Parathyroid adenoma (tissue), 2 donors: ENCODE results near the gene MUS81.
A peak's percentile ranks its signal among the peaks of the same experiment; 100 is the strongest.

Experiments used
- H2AFZ ChIP-seq: fragments of 300-600 bp; sonication (generic); one replicate; pipeline ENCODE4 v1.7.0; 2017; ENCODE audit warnings: antibody characterized with exemption, mild to moderate bottlenecking
- H3K27ac ChIP-seq: fragments of 300-600 bp; sonication (generic); one replicate; pipeline ENCODE4 v1.7.0; 2017
- H3K27me3 ChIP-seq: fragments of 300-600 bp; sonication (generic); one replicate; pipeline ENCODE4 v1.7.0; 2017; ENCODE audit warnings: low read length; ENCODE audit not compliant: control insufficient read depth, insufficient read depth
- H3K36me3 ChIP-seq: fragments of 300-600 bp; sonication (generic); one replicate; pipeline ENCODE4 v1.7.0; 2017; ENCODE audit warnings: low read length; ENCODE audit not compliant: control insufficient read depth, insufficient read depth
- H3K4me1 ChIP-seq: fragments of 300-600 bp; sonication (generic); one replicate; pipeline ENCODE4 v1.7.0; 2017; ENCODE audit warnings: control low read depth
- H3K4me2 ChIP-seq: fragments of 300-600 bp; sonication (generic); one replicate; pipeline ENCODE4 v1.7.0; 2017; ENCODE audit warnings: low read length
- H3K4me3 ChIP-seq: fragments of 300-600 bp; sonication (generic); one replicate; pipeline ENCODE4 v1.7.0; 2017; ENCODE audit warnings: low read depth, low read length
- H3K79me2 ChIP-seq: fragments of 300-600 bp; sonication (generic); one replicate; pipeline ENCODE4 v1.7.0; 2017; ENCODE audit warnings: control low read depth
- H3K9ac ChIP-seq: fragments of 300-600 bp; sonication (generic); one replicate; pipeline ENCODE4 v1.7.0; 2017; ENCODE audit warnings: mild to moderate bottlenecking
- H3K9me3 ChIP-seq: fragments of 300-600 bp; sonication (generic); one replicate; pipeline ENCODE4 v1.7.0; 2017; ENCODE audit warnings: low read length; ENCODE audit not compliant: control insufficient read depth
- TF ChIP-seq, protein P1 (sequence below): fragments of 300-600 bp; sonication (generic); IDR thresholded peaks from one replicate; pipeline ENCODE4 v1.7.0; 2017; ENCODE audit warnings: antibody characterized with exemption, mild to moderate bottlenecking
- donor health status: primary hyperparathyroidism.

The MUS81 gene

DNA sequence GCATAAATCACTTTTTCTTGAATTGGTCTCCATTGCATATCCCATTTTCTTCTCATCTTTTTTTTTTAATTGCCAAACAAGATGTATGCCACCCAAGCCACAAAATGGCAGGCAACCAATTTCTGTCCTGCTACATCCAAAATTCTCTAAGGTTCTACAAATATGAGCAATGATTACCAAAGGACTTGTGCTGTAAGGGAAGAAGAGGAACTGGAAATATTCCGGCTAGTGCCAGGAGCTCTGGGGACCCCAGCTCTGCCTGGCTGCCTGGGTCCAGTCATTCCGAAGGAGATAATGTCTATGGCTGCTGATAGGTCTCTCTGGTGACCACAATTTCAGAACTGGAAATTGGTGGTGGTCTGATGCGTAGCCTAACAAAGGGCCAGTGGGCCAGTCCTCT is 43.5 kb upstream of the MUS81 start:
- Histone ChIP-seq H3K9ac (no peak overlapping the region), H3K4me2 (no peak overlapping the region), H2AFZ (no peak overlapping the region), H3K27me3 (no peaks in the 10 kb centered on the region), H3K27ac (no peak overlapping the region), H3K36me3 (no peaks in the 10 kb centered on the region), H3K79me2 (no peaks in the 10 kb centered on the region), H3K4me1 (peaks cover 5% of the 10 kb centered on the region), H3K4me3 (no peak overlapping the region), H3K9me3 (no peaks in the 10 kb centered on the region)
- TF ChIP-seq, protein P1, sequence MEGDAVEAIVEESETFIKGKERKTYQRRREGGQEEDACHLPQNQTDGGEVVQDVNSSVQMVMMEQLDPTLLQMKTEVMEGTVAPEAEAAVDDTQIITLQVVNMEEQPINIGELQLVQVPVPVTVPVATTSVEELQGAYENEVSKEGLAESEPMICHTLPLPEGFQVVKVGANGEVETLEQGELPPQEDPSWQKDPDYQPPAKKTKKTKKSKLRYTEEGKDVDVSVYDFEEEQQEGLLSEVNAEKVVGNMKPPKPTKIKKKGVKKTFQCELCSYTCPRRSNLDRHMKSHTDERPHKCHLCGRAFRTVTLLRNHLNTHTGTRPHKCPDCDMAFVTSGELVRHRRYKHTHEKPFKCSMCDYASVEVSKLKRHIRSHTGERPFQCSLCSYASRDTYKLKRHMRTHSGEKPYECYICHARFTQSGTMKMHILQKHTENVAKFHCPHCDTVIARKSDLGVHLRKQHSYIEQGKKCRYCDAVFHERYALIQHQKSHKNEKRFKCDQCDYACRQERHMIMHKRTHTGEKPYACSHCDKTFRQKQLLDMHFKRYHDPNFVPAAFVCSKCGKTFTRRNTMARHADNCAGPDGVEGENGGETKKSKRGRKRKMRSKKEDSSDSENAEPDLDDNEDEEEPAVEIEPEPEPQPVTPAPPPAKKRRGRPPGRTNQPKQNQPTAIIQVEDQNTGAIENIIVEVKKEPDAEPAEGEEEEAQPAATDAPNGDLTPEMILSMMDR: no peak

DNA sequence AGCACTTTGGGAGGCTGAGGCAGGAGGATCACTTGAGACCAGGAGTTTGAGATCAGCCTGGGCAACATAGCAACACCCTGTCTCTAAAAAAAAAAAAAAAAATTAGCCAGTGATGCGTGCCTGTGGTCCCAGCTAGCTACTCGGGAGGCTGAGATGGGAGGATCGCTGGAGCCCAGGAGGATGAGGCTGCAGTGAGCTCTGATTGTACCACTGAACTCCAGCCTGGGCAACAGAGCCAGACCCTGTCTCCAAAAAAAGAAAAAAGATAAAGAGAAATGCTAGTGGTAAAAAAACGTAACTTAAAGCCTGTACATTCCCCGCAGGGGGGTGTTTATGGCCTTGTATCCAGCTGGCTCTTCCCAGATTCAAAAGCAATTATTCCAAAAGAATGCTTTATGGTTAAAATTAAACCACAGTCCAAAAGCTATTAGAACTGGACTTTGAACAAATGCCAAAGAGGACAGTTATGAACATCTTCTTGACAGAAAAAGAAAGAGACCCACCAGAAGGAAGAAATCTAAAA is 42.9 kb upstream of the MUS81 start:
- no peak overlapping the region for H3K27ac ChIP-seq
- H3K9ac ChIP-seq: no peak overlapping the region
- H3K9me3 ChIP-seq: no peaks in the 10 kb centered on the region
- H3K4me2 ChIP-seq: peak overlapping the region; percentile 69
- H3K4me1 ChIP-seq: peaks cover 5% of the 10 kb centered on the region
- H3K27me3 ChIP-seq: no peaks in the 10 kb centered on the region
- peak overlapping the region; percentile 61 for H3K4me3 ChIP-seq
- no peaks in the 10 kb centered on the region for H3K79me2 ChIP-seq
- H2AFZ ChIP-seq: peak overlapping the region; percentile 62
- no peaks in the 10 kb centered on the region for H3K36me3 ChIP-seq
- TF ChIP-seq, protein P1: no peak

DNA sequence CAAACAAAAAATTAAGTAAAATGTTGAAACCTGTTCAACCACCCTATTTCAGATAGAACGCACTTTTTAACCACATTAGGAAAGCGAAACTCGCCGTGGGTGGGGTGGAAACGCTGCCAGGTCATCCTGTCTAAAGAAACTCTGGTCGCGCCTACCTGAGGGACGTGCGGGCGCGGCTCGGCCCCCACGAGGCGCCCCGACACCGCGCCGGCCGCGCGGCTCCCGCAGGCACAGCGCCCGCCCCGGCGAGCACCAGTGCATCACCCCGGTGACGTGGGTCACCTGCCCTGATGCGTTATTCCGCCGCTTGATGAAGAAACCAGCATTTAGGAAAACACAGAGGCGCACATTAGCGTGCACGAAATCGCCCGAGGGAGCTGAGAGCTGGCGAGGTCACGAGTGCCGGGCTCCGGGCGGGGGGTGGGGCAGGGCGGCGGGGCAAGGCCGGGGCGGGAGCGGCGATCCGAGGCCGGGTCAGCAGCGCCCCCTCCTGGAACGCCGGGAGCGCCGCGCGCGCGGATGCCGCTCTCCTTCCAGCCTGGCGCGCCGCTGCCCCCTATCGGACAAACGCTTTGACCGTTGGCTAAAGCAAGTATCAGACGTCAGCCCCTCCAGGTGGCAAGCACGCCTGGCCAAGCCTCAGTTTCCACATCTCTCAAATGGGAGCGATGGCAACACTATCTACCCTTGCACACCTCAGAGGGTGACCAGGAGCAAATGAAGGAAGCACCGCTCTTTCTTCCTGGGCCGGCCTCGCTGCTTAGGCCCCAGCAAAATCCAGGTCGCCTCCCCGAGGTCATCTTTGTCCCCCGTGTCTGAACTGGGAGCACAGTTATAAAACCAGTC is 42.2 kb upstream of the MUS81 start:
- H3K9ac ChIP-seq: no peak overlapping the region
- H3K27me3 ChIP-seq: no peaks in the 10 kb centered on the region
- H3K4me1 ChIP-seq: peaks cover 5% of the 10 kb centered on the region
- H3K79me2 ChIP-seq: no peaks in the 10 kb centered on the region
- TF ChIP-seq, protein P1: peak; percentile 87
- no peaks in the 10 kb centered on the region for H3K9me3 ChIP-seq
- H3K4me3 ChIP-seq: peak overlapping the region; percentile 61
- no peak overlapping the region for H3K27ac ChIP-seq
- no peaks in the 10 kb centered on the region for H3K36me3 ChIP-seq
- H2AFZ ChIP-seq: peak overlapping the region; percentile 62
- H3K4me2 ChIP-seq: peak overlapping the region; percentile 69

DNA sequence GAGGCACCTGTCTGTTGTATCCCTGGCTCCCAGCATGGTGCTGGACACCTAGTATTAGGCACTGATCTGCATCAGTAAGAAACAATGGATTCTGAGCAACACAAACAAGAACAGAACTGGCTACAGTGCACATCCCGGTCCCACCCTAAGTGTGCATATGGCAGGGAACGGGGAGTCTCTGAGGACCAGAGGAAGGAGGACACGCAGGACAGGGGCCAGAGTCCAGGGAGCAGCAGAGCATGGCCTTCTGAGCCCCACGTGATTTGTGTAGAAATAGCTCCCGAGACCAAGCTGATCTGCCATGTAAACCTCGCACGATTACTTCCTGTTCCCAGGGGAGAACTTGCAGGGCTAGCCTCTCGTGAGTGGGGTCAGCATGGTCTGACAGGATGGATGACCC is 39.1 kb upstream of the MUS81 start:
- no peaks in the 10 kb centered on the region for H3K9me3 ChIP-seq
- H2AFZ ChIP-seq: no peak overlapping the region
- H3K9ac ChIP-seq: no peak overlapping the region
- H3K4me1 ChIP-seq: peaks cover 5% of the 10 kb centered on the region
- no peak overlapping the region for H3K4me3 ChIP-seq
- TF ChIP-seq, protein P1: no peak
- no peak overlapping the region for H3K4me2 ChIP-seq
- H3K36me3 ChIP-seq: no peaks in the 10 kb centered on the region
- no peaks in the 10 kb centered on the region for H3K79me2 ChIP-seq
- H3K27ac ChIP-seq: no peak overlapping the region
- H3K27me3 ChIP-seq: no peaks in the 10 kb centered on the region
